Naive thymus-derived CD4-positive, alpha-beta T cell (primary cell): Measurements from ENCODE around the gene RNF144B. TPM values are rescaled to one million over a fixed set of nuclear protein-coding genes. Genes with fewer than 3 reads are reported as not detected.

Source experiments
- ATAC-seq: fragments of 150-1000 bp; cut with Tn5 transposase; 2 replicates; pipeline ENCODE4 v1.10.0; 2021; ENCODE audit warnings: mild to moderate bottlenecking, moderate library complexity
- CTCF ChIA-PET: fragments of 350-600 bp; sonication (Branson Sonifier 250); formaldehyde crosslinking; loops from one replicate; lab custom pipeline; 2021; ENCODE audit warnings: antibody characterized with exemption; lab: Charles Lee
- POLR2A ChIA-PET: fragments of 350-600 bp; sonication (Branson Sonifier 250); formaldehyde crosslinking; loops from one replicate; lab custom pipeline; 2021; ENCODE audit warnings: antibody characterized with exemption, inconsistent platforms; lab: Charles Lee
- DNase-seq, 9 donors: peaks; one replicate each; pipeline versions ENCODE4 v3.0.0 to v3.0.0-alpha.2; 2020 to 2022; ENCODE audit warnings: mixed read lengths in 1 of 9
- H3K27ac ChIP-seq: one replicate; pipeline ENCODE4 v1.7.0; 2013; ENCODE audit warnings: mild to moderate bottlenecking, low read depth, low read length, moderate library complexity
- H3K27me3 ChIP-seq, 2 donors: one replicate each; pipeline ENCODE4 v1.7.0; 2013; ENCODE audit warnings: low read length in 2 of 2, mild to moderate bottlenecking in 2 of 2, moderate library complexity in 2 of 2; ENCODE audit not compliant: control insufficient read depth in 2 of 2, insufficient read depth in 2 of 2
- H3K36me3 ChIP-seq, 3 experiments: 1 replicate in 2 of 3; 2 replicates in 1 of 3; pipeline ENCODE4 v1.7.0; 2013; ENCODE audit warnings: low read length in 3 of 3, mild to moderate bottlenecking in 3 of 3, moderate library complexity in 1 of 3; ENCODE audit not compliant: insufficient read depth in 3 of 3, control insufficient read depth in 2 of 3
- H3K4me1 ChIP-seq, 2 donors: one replicate each; pipeline ENCODE4 v1.7.0; 2013; ENCODE audit warnings: low read length in 2 of 2, mild to moderate bottlenecking in 2 of 2, moderate library complexity in 1 of 2; ENCODE audit not compliant: control insufficient read depth in 2 of 2, insufficient read depth in 2 of 2
- H3K4me3 ChIP-seq: 2 replicates; pipeline ENCODE4 v1.7.0; 2013; ENCODE audit warnings: mild to moderate bottlenecking, low read length
- H3K9me3 ChIP-seq, 3 experiments: 1 replicate in 2 of 3; 2 replicates in 1 of 3; pipeline ENCODE4 v1.7.0; 2013; ENCODE audit warnings: low read length in 3 of 3; ENCODE audit not compliant: control insufficient read depth in 2 of 3
- H3K27ac Mint-ChIP-seq, 9 donors: one replicate each; pipeline ENCODE4 v1.8.0; 2020 to 2022; ENCODE audit warnings: mixed read lengths in 9 of 9, mild to moderate bottlenecking in 8 of 9, moderate library complexity in 5 of 9, inconsistent platforms in 2 of 9
- H3K27me3 Mint-ChIP-seq, 5 donors: one replicate each; pipeline ENCODE4 v1.8.0; 2021 to 2022; ENCODE audit warnings: mixed read lengths in 5 of 5, mild to moderate bottlenecking in 1 of 5
- H3K36me3 Mint-ChIP-seq, 5 donors: one replicate each; pipeline ENCODE4 v1.8.0; 2020 to 2022; ENCODE audit warnings: mixed read lengths in 5 of 5, mild to moderate bottlenecking in 3 of 5, inconsistent platforms in 1 of 5
- H3K4me1 Mint-ChIP-seq, 7 donors: one replicate each; pipeline ENCODE4 v1.8.0; 2020 to 2022; ENCODE audit warnings: mixed read lengths in 7 of 7, mild to moderate bottlenecking in 3 of 7, inconsistent platforms in 1 of 7
- H3K4me3 Mint-ChIP-seq, 10 donors: one replicate each; pipeline ENCODE4 v1.8.0; 2020 to 2022; ENCODE audit warnings: mild to moderate bottlenecking in 10 of 10, mixed read lengths in 10 of 10, moderate library complexity in 6 of 10, inconsistent platforms in 2 of 10
- H3K9me3 Mint-ChIP-seq, 11 donors: one replicate each; pipeline ENCODE4 v1.8.0; 2020 to 2022; ENCODE audit warnings: mixed read lengths in 11 of 11, mild to moderate bottlenecking in 4 of 11, inconsistent platforms in 1 of 11, moderate library complexity in 1 of 11
- intact Hi-C, 2 donors: fragments of 100-400 bp; cut with micrococcal nuclease; formaldehyde crosslinking; loops; one replicate each; pipeline ENCODE4 v1.15.1; 2023
- polyA plus RNA-seq, 2 donors: library from polyadenylated mRNA; unstranded; fragments of 300-500 nt; fragmentation: Illumina TruSeq; gene quantifications; one replicate each; pipeline ENCODE4 v1.2.3, GENCODE V29; 2021
- total RNA-seq, 6 experiments: library from RNA in 5 of 6; stranded (reverse) in 5 of 6; gene quantifications; 1 replicate in 5 of 6; 2 replicates in 1 of 6; pipeline ENCODE4 v1.2.3 and lab custom pipeline; 2021 to 2026

The RNF144B gene
- total and polyA plus RNA-seq, 7 experiments from 2014 or later, result 1.5 to 23.5 (median 7.1) TPM

GRCh38 chr6:18477301-18477941 lies 90.3 kb downstream of the RNF144B start:
- CTCF ChIA-PET, result no interaction called here
- Histone ChIP-seq H3K9me3 (no peaks in the 10 kb centered on the region), H3K36me3 (no peaks in the 10 kb centered on the region), H3K4me3 (no peak overlapping the region), H3K27me3 (no peaks in the 10 kb centered on the region), H3K4me1 (no peaks in the 10 kb centered on the region), H3K27ac (no peak overlapping the region)
- Mint-ChIP-seq H3K27me3 (peaks cover 0 to 9% (median under 1%) of the 10 kb centered on the region in 5 donors), H3K27ac (no peak overlapping the region), H3K36me3 (no peaks in the 10 kb centered on the region), H3K4me1 (peaks cover 0 to 10% (median 6%) of the 10 kb centered on the region in 7 donors), H3K9me3 (no peaks in the 10 kb centered on the region), H3K4me3 (no peak overlapping the region)
- DNase-seq (no peak), ATAC-seq (peak; percentile 24)
- POLR2A ChIA-PET, result no interaction called here
- intact Hi-C loops, result no loop called here

GRCh38 chr6:18478610-18479009 lies 91.5 kb downstream of the RNF144B start:
- no peak for ATAC-seq
- ChIA-PET CTCF (no interaction called here), POLR2A (no interaction called here)
- Histone ChIP-seq H3K36me3 (no peaks in the 10 kb centered on the region), H3K4me1 (no peaks in the 10 kb centered on the region), H3K27ac (no peak overlapping the region), H3K9me3 (no peaks in the 10 kb centered on the region), H3K27me3 (no peaks in the 10 kb centered on the region), H3K4me3 (no peak overlapping the region)
- Mint-ChIP-seq H3K4me3 (no peak overlapping the region), H3K27me3 (peaks cover 0 to 16% (median 4%) of the 10 kb centered on the region in 5 donors), H3K27ac (no peak overlapping the region), H3K36me3 (no peaks in the 10 kb centered on the region), H3K4me1 (peaks cover 0 to 10% (median 6%) of the 10 kb centered on the region in 7 donors), H3K9me3 (no peaks in the 10 kb centered on the region)
- intact Hi-C loops, result no loop called here
- DNase-seq, result no peak

GRCh38 chr6:18481870-18482269 lies 94.7 kb downstream of the RNF144B start:
- Mint-ChIP-seq H3K4me1 (peaks cover 0 to 14% (median 10%) of the 10 kb centered on the region in 7 donors), H3K9me3 (no peaks in the 10 kb centered on the region), H3K27me3 (peaks cover 4 to 27% (median 7%) of the 10 kb centered on the region in 5 donors), H3K36me3 (no peaks in the 10 kb centered on the region), H3K4me3 (no peak overlapping the region), H3K27ac (no peak overlapping the region)
- DNase-seq, result no peak
- intact Hi-C loops, result no loop called here
- no peaks in the 10 kb centered on the region for H3K4me1 ChIP-seq
- H3K36me3 ChIP-seq, result no peaks in the 10 kb centered on the region
- H3K27ac ChIP-seq, result no peak overlapping the region
- no peaks in the 10 kb centered on the region for H3K27me3 ChIP-seq
- H3K4me3 ChIP-seq, result no peak overlapping the region
- ChIA-PET CTCF (no interaction called here), POLR2A (no interaction called here)
- H3K9me3 ChIP-seq, result no peaks in the 10 kb centered on the region
- no peak for ATAC-seq

- Mint-ChIP-seq H3K4me3 (no peak overlapping the region), H3K36me3 (no peaks in the 10 kb centered on the region), H3K4me1 (peaks cover 0 to 10% (median 0%) of the 10 kb centered on the region in 7 donors), H3K27ac (peak overlapping the region in 1 of 9 donors; percentile 18), H3K27me3 (peaks cover 4 to 22% (median 7%) of the 10 kb centered on the region in 5 donors), H3K9me3 (no peaks in the 10 kb centered on the region)
- Histone ChIP-seq H3K27me3 (no peaks in the 10 kb centered on the region), H3K9me3 (no peaks in the 10 kb centered on the region), H3K36me3 (no peaks in the 10 kb centered on the region), H3K27ac (no peak overlapping the region), H3K4me1 (no peaks in the 10 kb centered on the region), H3K4me3 (no peak overlapping the region)
- intact Hi-C loops, result no loop called here
- ChIA-PET CTCF (no interaction called here), POLR2A (no interaction called here)
- DNase-seq (no peak), ATAC-seq (no peak)
These were observed 98.7 kb downstream of the RNF144B start for GRCh38 chr6:18485660-18486435.

GRCh38 chr6:18488004-18488403 lies 100.9 kb downstream of the RNF144B start:
- Mint-ChIP-seq H3K27me3 (peaks cover 0 to 19% (median 7%) of the 10 kb centered on the region in 5 donors), H3K4me1 (peaks cover 0 to 10% (median 0%) of the 10 kb centered on the region in 7 donors), H3K4me3 (no peak overlapping the region), H3K27ac (no peak overlapping the region), H3K9me3 (no peaks in the 10 kb centered on the region), H3K36me3 (no peaks in the 10 kb centered on the region)
- Histone ChIP-seq H3K4me3 (no peak overlapping the region), H3K27me3 (no peaks in the 10 kb centered on the region), H3K4me1 (no peaks in the 10 kb centered on the region), H3K9me3 (no peaks in the 10 kb centered on the region), H3K36me3 (no peaks in the 10 kb centered on the region), H3K27ac (no peak overlapping the region)
- CTCF ChIA-PET, result no interaction called here
- intact Hi-C loops, result no loop called here
- POLR2A ChIA-PET, result no interaction called here
- ATAC-seq (no peak), DNase-seq (no peak)

GRCh38 chr6:18488526-18489270 lies 101.5 kb downstream of the RNF144B start:
- ATAC-seq (no peak), DNase-seq (no peak)
- Mint-ChIP-seq H3K36me3 (no peaks in the 10 kb centered on the region), H3K27ac (no peak overlapping the region), H3K4me3 (no peak overlapping the region), H3K4me1 (peaks cover 0 to 10% (median 0%) of the 10 kb centered on the region in 7 donors), H3K27me3 (peaks cover 0 to 17% (median 7%) of the 10 kb centered on the region in 5 donors), H3K9me3 (no peaks in the 10 kb centered on the region)
- H3K36me3 ChIP-seq, result no peaks in the 10 kb centered on the region
- ChIA-PET POLR2A (no interaction called here), CTCF (no interaction called here)
- H3K27ac ChIP-seq, result no peak overlapping the region
- no peaks in the 10 kb centered on the region for H3K9me3 ChIP-seq
- no peaks in the 10 kb centered on the region for H3K27me3 ChIP-seq
- H3K4me3 ChIP-seq, result no peak overlapping the region
- H3K4me1 ChIP-seq, result no peaks in the 10 kb centered on the region
- intact Hi-C loops, result no loop called here
